OCI-LY7 (cell line): Measurements from ENCODE around the gene SUPT5H. TPM values are rescaled to one million over a fixed set of nuclear protein-coding genes. Genes with fewer than 3 reads are reported as not detected.

Experiments
- BruUV-seq: library from RNA; stranded (reverse); fragments of 400-500 nt; replicated peaks from 2 replicates; lab custom pipeline; 2021; lab: Mats Ljungman, UMichigan
- CTCF ChIA-PET: fragments of 300-600 bp; sonication (Branson Sonifier 250); formaldehyde crosslinking; loops from one replicate; lab custom pipeline; 2022; ENCODE audit warnings: antibody characterized with exemption; ENCODE audit not compliant: unreplicated experiment; lab: Charles Lee
- POLR2A ChIA-PET: fragments of 300-600 bp; sonication (Branson Sonifier 250); formaldehyde crosslinking; loops from one replicate; lab custom pipeline; 2022; ENCODE audit warnings: antibody characterized with exemption; lab: Charles Lee
- DNase-seq: peaks from one replicate; pipeline ENCODE4 v3.0.0-alpha.2; 2015; ENCODE audit warnings: low spot score
- H2AFZ ChIP-seq: fragments of 200-600 bp; sonication (generic), shearing (Covaris generic); 2 replicates; pipeline ENCODE4 v1.6.1; 2014; ENCODE audit warnings: mild to moderate bottlenecking, antibody characterized with exemption, low read length, moderate library complexity
- H3K27ac ChIP-seq: fragments of 200-600 bp; sonication (generic); 2 replicates; pipeline ENCODE4 v1.5.1; 2014; ENCODE audit warnings: mixed run types, low read depth, mild to moderate bottlenecking, moderate library complexity, low read length, inconsistent platforms; ENCODE audit not compliant: poor library complexity, severe bottlenecking
- H3K36me3 ChIP-seq: fragments of 200-600 bp; sonication (generic); 2 replicates; pipeline ENCODE4 v1.6.1; 2014; ENCODE audit warnings: mild to moderate bottlenecking, antibody characterized with exemption, low read length, moderate library complexity, mixed read lengths; ENCODE audit not compliant: insufficient read depth
- H3K4me1 ChIP-seq: fragments of 200-600 bp; sonication (generic); 2 replicates; pipeline ENCODE4 v1.5.1; 2014; ENCODE audit warnings: mild to moderate bottlenecking, low read length; ENCODE audit not compliant: insufficient read depth, poor library complexity, severe bottlenecking
- H3K4me2 ChIP-seq: fragments of 200-600 bp; sonication (generic); 2 replicates; pipeline ENCODE4 v1.6.1; 2014; ENCODE audit warnings: mild to moderate bottlenecking, low read length
- H3K4me3 ChIP-seq: fragments of 200-600 bp; sonication (generic); 2 replicates; pipeline ENCODE4 v1.5.1; 2014; ENCODE audit warnings: mild to moderate bottlenecking, low read depth, low read length; ENCODE audit not compliant: poor library complexity, severe bottlenecking
- H3K79me2 ChIP-seq: fragments of 200-600 bp; sonication (generic); 2 replicates; pipeline ENCODE4 v1.6.1; 2016; ENCODE audit warnings: low read depth, mild to moderate bottlenecking, low read length, moderate library complexity, mixed read lengths; ENCODE audit not compliant: insufficient read depth
- H3K9me2 ChIP-seq: fragments of 200-600 bp; sonication (generic); 2 replicates; pipeline ENCODE4 v1.6.1; 2016; ENCODE audit warnings: mild to moderate bottlenecking, low read length, mixed read lengths; ENCODE audit not compliant: insufficient read depth
- H3K9me3 ChIP-seq: fragments of 200-600 bp; sonication (generic); 2 replicates; pipeline ENCODE4 v1.6.1; 2014; ENCODE audit warnings: mild to moderate bottlenecking, mixed run types, low read length, mixed read lengths
- H4K20me1 ChIP-seq: fragments of 200-600 bp; sonication (generic); 2 replicates; pipeline ENCODE4 v1.6.1; 2014; ENCODE audit warnings: mild to moderate bottlenecking, antibody characterized with exemption, low read length, moderate library complexity, mixed read lengths; ENCODE audit not compliant: insufficient read depth
- EZH2phosphoT487 ChIP-seq: fragments of 200-600 bp; sonication (generic); IDR thresholded peaks from 2 replicates; pipeline ENCODE4 v1.6.1; 2018; ENCODE audit warnings: low read depth, borderline replicate concordance, mild to moderate bottlenecking, mixed run types, antibody characterized with exemption, low read length, moderate library complexity, mixed read lengths
- intact Hi-C: fragments of 100-400 bp; cut with micrococcal nuclease; formaldehyde crosslinking; loops from one replicate; pipeline ENCODE4 v1.10.0; 2022; ENCODE audit not compliant: unreplicated experiment
- total RNA-seq, 2 experiments: library from RNA; depleted of rRNA in 1 of 2; stranded (reverse); fragments of >200 nt in 1 of 2; shearing (Covaris generic) in 1 of 2; gene quantifications; 2 replicates each; pipeline ENCODE4 v1.2.3, GENCODE V29; 2014 to 2022
- TF ChIP-seq, protein P1 (sequence below): fragments of 200-600 bp; sonication (generic); conservative IDR thresholded peaks from 2 replicates; pipeline ENCODE4 v1.5.1; 2014; ENCODE audit warnings: mild to moderate bottlenecking, antibody characterized with exemption, low read length, moderate library complexity, mixed read lengths

Gene SUPT5H
- total RNA-seq, 2 experiments from 2014 or later, result 70.1 to 175 TPM

DNA sequence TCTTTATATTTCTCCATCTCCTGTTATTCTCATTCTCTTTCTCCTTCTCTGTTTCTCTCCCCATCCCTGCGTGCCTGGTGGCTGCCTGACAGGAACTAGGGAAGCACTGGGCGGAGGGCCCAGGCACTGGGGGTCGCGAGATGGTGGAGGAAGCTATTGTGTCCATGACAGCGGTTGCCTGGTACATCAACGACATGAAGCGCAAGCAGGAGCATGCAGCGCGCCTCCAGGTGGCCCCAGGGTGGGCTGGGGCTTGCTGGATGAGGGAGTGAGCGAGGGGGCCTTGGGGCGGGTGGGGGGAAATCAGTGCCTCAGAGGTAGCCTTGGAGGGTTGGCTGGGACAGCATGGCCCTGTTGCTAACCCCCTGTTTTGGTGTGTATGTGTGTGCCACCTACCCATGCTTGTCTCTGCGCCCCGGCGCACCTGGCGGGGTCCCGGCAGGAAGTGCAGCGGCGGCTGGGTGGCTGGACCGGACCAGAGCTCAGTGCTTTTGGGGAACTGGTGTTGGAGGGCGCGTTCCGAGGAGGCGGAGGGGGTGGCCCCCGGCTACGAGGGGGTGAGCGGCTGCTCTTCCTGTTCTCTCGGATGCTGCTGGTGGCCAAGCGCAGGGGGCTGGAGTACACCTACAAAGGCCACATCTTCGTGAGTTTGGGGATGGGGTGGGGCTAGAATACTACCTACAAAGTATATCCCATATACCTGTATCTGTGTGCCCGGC is 27.8 kb upstream of the SUPT5H start:
- POLR2A ChIA-PET, result no interaction called here
- Histone ChIP-seq H3K9me3 (no peaks in the 10 kb centered on the region), H4K20me1 (no peaks in the 10 kb centered on the region), H3K4me2 (no peak overlapping the region), H3K4me3 (no peak overlapping the region), H3K27ac (no peak overlapping the region), H3K36me3 (peaks cover 43% of the 10 kb centered on the region), H3K4me1 (peaks cover 12% of the 10 kb centered on the region), H3K79me2 (peaks cover 16% of the 10 kb centered on the region; the same call in 1 of the 2 replicates), H2AFZ (no peak overlapping the region), H3K9me2 (no peaks in the 10 kb centered on the region)
- DNase-seq, result no peak
- no TSS peak for BruUV-seq
- no peak for TF ChIP-seq EZH2phosphoT487
- intact Hi-C loops, result no loop called here
- CTCF ChIA-PET, result no interaction called here

DNA sequence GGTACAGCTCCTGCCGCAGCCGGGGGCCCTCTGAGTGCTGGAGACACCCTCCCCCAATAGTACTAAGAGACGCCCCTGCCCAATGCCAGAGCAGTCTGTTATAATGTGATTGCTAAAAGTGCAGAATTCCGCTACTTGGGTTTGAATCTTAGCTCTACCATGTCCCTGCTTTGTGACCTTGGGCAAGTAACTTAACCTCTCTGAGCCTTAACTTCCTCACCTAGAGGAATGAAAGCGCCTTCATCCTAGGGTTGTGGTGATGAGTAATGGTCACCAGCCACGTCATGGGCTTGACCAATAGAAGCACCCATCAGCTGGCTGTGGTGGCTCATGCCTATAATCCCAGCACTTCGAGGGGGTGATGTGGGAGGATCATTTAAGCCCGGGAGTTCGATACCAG is 26.4 kb upstream of the SUPT5H start:
- CTCF ChIA-PET, result no interaction called here
- Histone ChIP-seq H3K4me1 (peaks cover 7% of the 10 kb centered on the region), H4K20me1 (no peaks in the 10 kb centered on the region), H3K79me2 (peaks cover 7% of the 10 kb centered on the region; the same call in 1 of the 2 replicates), H3K4me3 (no peak overlapping the region), H3K4me2 (no peak overlapping the region), H2AFZ (no peak overlapping the region), H3K36me3 (peaks cover 57% of the 10 kb centered on the region), H3K27ac (no peak overlapping the region), H3K9me3 (no peaks in the 10 kb centered on the region), H3K9me2 (no peaks in the 10 kb centered on the region)
- POLR2A ChIA-PET, result interaction anchor here (0.7 kb wide), 1 partner anchor 996 kb away, joined by 3 read pairs; no protein-coding TSS in a partner anchor
- intact Hi-C loops, result no loop called here
- DNase-seq, result no peak
- BruUV-seq, result no TSS peak
- TF ChIP-seq, protein P1, sequence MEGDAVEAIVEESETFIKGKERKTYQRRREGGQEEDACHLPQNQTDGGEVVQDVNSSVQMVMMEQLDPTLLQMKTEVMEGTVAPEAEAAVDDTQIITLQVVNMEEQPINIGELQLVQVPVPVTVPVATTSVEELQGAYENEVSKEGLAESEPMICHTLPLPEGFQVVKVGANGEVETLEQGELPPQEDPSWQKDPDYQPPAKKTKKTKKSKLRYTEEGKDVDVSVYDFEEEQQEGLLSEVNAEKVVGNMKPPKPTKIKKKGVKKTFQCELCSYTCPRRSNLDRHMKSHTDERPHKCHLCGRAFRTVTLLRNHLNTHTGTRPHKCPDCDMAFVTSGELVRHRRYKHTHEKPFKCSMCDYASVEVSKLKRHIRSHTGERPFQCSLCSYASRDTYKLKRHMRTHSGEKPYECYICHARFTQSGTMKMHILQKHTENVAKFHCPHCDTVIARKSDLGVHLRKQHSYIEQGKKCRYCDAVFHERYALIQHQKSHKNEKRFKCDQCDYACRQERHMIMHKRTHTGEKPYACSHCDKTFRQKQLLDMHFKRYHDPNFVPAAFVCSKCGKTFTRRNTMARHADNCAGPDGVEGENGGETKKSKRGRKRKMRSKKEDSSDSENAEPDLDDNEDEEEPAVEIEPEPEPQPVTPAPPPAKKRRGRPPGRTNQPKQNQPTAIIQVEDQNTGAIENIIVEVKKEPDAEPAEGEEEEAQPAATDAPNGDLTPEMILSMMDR, result no peak
- no peak for TF ChIP-seq EZH2phosphoT487

DNA sequence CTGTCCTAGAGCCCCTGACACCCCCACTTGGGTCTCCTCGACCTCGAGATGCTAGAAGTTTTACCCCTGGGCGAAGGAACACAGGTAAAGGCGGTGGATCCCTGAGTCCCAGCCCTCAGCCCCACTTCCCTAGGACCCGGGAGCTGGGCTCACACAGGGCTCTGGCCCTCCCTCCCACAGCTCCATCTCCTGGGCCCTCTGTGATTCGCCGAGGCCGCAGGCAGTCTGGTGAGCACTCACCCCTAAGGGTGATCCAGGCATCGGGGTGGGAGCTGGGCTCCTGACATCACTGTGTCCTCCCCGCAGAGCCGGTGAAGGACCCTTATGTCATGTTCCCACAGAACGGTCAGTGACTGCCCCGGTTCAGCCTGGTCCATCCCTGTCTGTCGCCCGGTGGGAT is 24.6 kb upstream of the SUPT5H start:
- CTCF ChIA-PET, result interaction anchor here (0.6 kb wide), 1 partner anchor 22 kb away, joined by 3 read pairs; no protein-coding TSS in a partner anchor
- POLR2A ChIA-PET, result interaction anchor here (0.6 kb wide), 1 partner anchor 382 kb away, joined by 3 read pairs; no protein-coding TSS in a partner anchor
- H3K4me3 ChIP-seq, result no peak overlapping the region
- BruUV-seq, result no TSS peak
- H3K9me2 ChIP-seq, result no peaks in the 10 kb centered on the region
- H3K4me1 ChIP-seq, result no peaks in the 10 kb centered on the region
- no peaks in the 10 kb centered on the region for H3K79me2 ChIP-seq
- H3K36me3 ChIP-seq, result peaks cover 59% of the 10 kb centered on the region
- H4K20me1 ChIP-seq, result no peaks in the 10 kb centered on the region
- TF ChIP-seq, protein P1, result no peak
- TF ChIP-seq EZH2phosphoT487, result no peak
- no peaks in the 10 kb centered on the region for H3K9me3 ChIP-seq
- H3K4me2 ChIP-seq, result no peak overlapping the region
- DNase-seq, result no peak
- no peak overlapping the region for H3K27ac ChIP-seq
- no peak overlapping the region for H2AFZ ChIP-seq
- intact Hi-C loops, result no loop called here
